ENCODE data around the gene IGF1.
"Not testable (repeated sequence)": the region's sequence is repeated elsewhere in the genome, so short reads cannot be mapped to it uniquely, and the experiment has no call there.

IGF1 gene

GRCh38 chr12:102461501-102461900 is 18.9 kb downstream of the IGF1 start:
- no peak for DNase-seq (ENCODE audit: low spot score)

GRCh38 chr12:102459314-102459713 is 21.0 kb downstream of the IGF1 start:
- no peak for DNase-seq (ENCODE audit: low spot score)

DNA sequence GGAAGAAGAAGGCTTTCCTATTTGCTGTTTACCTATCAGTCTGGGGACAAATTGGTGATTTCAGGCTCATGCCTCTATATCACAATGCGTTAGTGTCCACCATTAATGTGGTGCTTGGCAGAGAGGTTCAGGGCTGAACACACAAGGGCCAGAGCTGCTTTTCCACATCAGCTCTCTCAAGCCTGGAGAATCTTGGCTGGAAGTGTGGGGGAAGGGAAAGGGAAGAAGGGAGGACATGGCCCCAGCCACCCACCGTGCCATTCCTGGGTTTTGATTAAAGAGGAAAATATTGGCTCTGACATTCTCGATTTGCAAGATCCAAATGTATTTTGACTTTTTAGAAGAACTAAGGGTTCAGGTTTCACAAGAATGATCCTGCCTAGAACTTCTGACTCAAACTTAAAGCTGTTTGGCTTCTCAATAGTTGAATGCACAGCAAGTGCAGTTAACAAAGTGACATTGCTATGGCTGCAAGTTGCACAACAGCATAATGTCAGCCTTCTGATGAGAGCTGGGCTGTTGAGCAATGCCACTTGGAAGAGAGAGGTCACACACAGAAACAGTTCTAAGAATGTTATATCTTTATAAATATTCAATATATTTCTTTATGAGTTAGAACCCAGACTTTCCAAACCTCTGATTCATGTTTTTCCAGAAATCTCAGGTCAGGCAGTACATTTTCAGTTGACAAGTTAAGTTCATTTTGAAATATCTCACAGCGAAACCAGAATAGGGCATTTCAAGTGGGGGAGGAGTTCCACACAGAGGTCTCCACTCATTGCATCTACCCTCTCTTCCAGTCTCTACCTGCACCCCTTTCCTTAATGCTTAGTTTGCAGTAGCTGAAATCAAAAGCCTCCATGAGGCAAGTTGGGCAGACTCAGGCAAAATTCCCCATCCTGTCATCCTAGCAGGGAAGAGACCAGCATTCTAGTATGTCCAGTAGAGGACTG is 25.3 kb downstream of the IGF1 start:
- no peak for DNase-seq (ENCODE audit: low spot score)

GRCh38 chr12:102454330-102454729 is 26.0 kb downstream of the IGF1 start:
- DNase-seq (ENCODE audit: low spot score): no peak

DNA sequence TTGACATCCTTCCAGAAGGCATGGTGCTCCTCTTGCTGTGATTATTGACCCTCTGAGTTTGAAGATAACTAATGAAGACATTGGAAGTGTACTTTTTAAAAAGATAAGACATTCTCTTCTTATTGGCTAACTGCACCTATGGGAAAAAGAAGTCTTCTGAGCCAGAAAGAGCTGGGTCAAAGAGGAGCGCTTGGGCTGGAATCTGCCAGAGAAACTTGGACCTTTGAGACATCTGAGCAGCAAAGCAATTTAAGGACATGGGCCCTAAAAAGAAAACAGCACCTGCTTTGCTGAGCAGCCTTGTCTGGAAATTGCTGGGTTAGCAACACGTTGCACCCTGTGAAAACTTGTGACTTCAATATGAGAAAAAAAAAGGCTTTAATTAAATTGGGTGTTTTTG is 27.8 kb downstream of the IGF1 start:
- DNase-seq (ENCODE audit: low spot score): no peak

GRCh38 chr12:102449018-102449417 is 31.3 kb downstream of the IGF1 start:
- not testable (repeated sequence) for DNase-seq (ENCODE audit: low spot score)

DNA sequence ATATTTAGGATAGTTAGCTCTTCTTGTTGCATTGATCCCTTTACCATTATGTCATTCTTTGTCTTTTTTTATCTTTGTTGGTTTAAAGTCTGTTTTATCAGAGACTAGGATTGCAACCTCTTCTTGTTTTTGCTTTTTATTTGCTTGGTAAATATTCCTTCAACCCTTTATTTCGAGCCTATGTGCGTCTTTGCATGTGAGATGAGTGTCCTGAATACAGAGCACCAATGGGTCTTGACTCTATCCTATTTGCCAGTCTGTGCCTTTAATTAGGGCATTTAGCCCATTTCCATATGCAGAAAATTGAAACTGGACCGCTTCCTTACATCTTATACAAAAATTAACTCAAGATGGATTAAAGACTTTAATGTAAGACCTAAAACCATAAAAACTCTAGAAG is 32.9 kb downstream of the IGF1 start:
- DNase-seq (ENCODE audit: low spot score): not testable (repeated sequence)

DNA sequence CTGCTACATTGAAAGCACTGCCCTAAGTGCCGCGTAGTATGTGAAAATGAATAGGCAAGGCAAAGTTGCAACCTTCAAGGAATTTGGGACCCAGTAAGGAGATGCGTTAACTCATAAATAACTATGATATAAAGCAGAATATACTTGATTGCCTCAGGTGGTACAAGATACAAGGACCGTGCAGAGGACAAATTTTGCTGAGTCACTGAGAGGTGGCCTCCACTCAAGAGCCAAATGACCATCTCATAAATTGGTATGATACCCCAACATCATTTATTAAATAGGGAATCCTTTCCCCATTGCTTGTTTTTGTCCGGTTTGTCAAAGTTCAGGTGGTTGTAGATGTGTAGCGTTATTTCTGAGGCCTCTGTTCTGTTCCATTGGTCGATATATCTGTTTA is 35.7 kb downstream of the IGF1 start:
- DNase-seq (ENCODE audit: low spot score): no peak

- no peak for DNase-seq (ENCODE audit: low spot score)
Observed at GRCh38 chr12:102444093-102444492, 36.3 kb downstream of the IGF1 start.

DNA sequence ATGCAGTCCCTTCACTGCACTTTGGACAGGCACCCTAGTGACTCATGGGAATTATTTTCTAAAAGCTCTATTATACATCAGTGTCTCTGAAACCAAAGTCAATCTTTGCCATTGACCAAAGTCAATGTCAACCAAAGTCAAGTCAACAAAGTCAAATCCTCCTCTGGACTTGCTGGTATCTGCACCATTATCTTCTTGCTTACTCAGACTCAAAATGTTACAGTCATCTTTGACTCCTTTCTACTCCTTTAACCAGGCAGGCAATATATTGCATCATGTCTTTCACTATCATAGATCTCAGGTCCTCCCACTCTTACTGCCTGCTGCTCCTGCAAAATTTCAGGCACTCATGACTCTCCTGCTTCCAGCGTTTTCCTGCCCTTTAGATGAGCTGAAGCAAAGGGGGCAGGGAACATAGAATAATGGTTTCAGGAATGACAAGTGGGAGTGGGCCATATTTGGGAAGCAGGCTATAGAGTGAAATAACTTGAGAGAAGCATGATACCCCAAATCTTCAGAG is 39.2 kb downstream of the IGF1 start:
- DNase-seq (ENCODE audit: low spot score): no peak

DNA sequence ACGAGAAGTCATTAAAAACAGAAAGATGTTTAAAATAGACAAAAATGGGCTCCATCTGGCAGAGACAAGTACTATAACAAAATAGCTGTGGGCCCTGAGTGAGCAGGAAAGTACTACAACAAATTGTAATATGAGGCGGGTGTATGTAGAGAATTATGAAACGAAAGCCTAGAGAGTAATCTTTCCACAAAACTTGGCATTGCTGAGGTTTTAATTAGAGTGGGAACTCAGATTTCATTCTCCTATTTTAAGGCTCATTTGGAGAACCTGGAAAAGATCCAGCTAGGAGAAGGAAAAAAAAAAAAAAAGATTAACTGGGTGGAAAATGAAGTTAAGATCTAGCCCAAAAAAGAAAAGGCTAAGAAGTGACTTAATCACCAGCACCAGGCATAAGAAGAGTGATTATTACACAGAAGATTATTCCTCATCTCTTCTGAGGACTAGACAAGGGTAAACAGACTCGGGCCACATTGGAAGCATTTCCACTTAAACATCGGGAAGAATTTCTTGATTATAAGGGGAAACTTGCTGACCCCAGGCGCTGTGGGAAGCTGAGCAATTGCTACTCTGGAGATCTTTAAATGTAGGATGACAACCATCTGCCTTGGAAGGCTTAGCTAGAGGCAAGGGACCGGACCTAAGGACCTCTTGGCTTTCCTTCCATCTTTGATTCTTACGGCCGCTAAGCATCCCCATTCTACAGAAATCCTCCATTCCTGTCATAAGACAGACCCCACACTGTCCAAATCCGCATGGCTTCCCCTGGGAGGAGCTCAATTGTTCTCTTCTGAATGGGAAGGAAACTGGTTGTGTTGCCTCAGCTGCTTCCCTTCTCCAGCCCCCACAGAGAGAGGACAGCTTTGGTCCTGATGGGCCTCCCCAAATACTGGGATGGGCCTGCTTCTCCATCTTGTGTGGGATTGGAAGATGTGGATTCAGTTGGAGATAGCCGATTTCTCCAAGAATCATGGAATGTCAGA is 40.6 kb downstream of the IGF1 start:
- no peak for DNase-seq (ENCODE audit: low spot score)

DNA sequence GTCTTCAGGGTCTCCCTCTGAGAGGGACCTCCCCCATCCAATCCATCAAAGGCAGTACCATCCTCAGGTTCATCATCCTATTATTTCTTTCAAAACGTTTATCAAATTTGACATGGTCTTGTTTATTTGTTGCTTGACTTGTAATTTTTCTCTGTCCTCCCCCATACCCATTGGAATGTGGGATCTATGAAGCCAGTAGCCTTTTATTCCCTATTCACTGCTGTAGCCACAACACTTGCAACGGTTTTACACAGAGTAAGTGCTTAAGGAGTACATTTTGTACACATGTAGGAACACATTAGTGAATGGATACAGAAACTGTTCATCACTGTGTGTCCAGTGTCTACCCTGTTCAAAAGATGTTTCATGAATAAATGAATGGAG is 41.5 kb downstream of the IGF1 start:
- DNase-seq (ENCODE audit: low spot score): no peak

GRCh38 chr12:102438047-102438826 is 42.1 kb downstream of the IGF1 start:
- peak; percentile 20 for DNase-seq (ENCODE audit: low spot score)

DNA sequence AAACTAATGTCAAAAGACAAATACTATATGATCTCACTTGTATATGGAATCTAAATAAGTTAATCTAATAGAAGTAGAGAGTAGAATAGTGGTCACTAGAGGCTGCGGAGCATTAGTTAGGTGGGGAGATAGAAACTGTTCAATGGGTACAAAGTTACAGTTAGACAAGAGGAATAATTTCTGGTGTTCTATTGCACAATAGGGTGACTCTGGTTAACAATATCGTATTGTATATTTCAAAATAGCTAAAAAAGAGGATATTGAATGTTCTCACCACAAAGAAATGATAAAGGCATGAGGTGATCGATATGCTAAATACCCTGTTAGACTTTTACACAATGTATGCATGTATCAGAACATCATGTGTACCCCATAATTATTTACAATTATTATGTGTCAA is 42.9 kb downstream of the IGF1 start:
- DNase-seq (ENCODE audit: low spot score): no peak

DNA sequence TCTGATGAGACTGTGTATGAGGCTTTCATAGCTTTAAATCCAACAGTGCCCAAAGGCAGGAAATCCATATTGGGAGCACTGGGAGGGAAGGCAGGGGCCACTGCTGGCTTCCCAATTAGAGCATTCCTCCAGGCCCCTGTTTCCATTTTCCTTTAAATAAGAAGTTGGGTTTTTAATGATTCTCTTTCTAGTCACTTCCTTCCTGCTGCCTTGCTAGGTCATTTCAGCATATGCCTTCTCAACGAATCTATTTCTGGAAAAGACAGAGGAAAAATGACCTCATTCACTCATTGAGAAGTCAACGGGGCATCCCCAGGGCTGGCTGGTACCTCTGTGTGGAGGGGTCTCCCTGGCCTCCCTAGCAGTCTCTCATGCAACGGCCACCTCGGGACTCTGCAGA is 43.5 kb downstream of the IGF1 start:
- no peak for DNase-seq (ENCODE audit: low spot score)

- DNase-seq (ENCODE audit: low spot score): no peak
Observed at GRCh38 chr12:102435827-102436436, 44.4 kb downstream of the IGF1 start.

DNA sequence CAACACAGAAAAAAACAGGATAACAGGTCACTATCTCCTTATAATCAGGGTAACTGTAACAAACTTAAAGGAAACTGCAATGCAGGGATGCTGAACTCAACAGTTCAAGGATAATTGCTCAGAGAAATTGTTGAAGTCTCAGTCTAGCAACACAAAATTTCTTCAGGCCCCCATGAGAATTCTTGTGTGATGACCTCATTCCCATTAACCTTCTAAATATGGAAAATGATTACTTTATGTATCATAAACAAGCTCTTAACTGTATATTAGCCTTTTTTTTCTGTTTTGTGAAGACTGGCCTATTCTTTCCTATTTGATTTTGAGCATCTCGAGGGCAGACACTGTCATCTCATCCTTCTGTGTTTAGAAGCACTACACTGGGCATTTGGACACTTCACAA is 47.1 kb downstream of the IGF1 start:
- no peak for DNase-seq (ENCODE audit: low spot score)

GRCh38 chr12:102430661-102431060 is 49.7 kb downstream of the IGF1 start:
- DNase-seq (ENCODE audit: low spot score): no peak

- DNase-seq (ENCODE audit: low spot score): no peak
Observed at GRCh38 chr12:102429211-102430154, 50.9 kb downstream of the IGF1 start.

DNA sequence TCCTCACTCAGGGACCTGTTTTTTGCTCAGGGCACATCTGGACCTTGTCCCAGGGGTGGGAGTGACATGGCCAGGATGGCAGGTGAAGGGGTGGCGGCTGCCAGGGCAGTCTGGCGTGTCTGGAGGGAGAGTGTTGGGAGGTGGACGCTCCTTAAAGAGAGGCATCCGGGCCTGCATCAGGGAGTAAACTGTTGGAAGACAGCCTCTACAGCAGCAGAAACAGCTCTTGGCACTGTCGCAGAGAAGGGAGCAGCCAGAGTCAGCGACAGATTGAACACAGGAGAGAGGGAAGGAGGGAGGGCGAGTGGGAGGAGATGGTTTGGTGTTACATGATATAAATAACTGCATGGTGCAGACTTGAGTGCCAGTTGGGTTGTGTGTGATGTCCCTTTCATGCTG is 52.8 kb downstream of the IGF1 start:
- no peak for DNase-seq (ENCODE audit: low spot score)

Measured in SW480 (cell line).